CD4-positive, alpha-beta T cell (primary cell): ENCODE measurements around the gene ATPAF1. TPM values are rescaled to one million over a fixed set of nuclear protein-coding genes. Genes with fewer than 3 reads are reported as not detected.

ENCODE experiments used
- ATAC-seq: fragments of 200-7000 bp; cut with Tn5 transposase; one replicate; pipeline ENCODE4 v1.10.0; 2022; ENCODE audit warnings: mild to moderate bottlenecking; ENCODE audit not compliant: poor library complexity
- CTCF ChIA-PET: fragments of 350-600 bp; sonication (Branson Sonifier 250); formaldehyde crosslinking; loops from one replicate; lab custom pipeline; 2021; ENCODE audit warnings: antibody characterized with exemption, inconsistent platforms; lab: Charles Lee
- POLR2A ChIA-PET: fragments of 350-600 bp; sonication (Branson Sonifier 250); formaldehyde crosslinking; loops from one replicate; lab custom pipeline; 2021; ENCODE audit warnings: antibody characterized with exemption, inconsistent platforms; lab: Charles Lee
- DNase-seq, 14 experiments: peaks; one replicate each; pipeline ENCODE4 v3.0.0-alpha.2; 2013 to 2020; ENCODE audit warnings: mixed read lengths in 2 of 14
- H3K27ac ChIP-seq, 2 donors: one replicate each; pipeline versions ENCODE4 v1.5.1 to v1.7.0; 2013; ENCODE audit warnings: low read length in 2 of 2, low read depth in 1 of 2, mild to moderate bottlenecking in 1 of 2
- H3K27me3 ChIP-seq, 2 experiments: 1 replicate in 1 of 2; 2 replicates in 1 of 2; pipeline versions ENCODE4 v1.6.1 to v1.7.0; 2013; ENCODE audit warnings: low read length in 2 of 2, control low read depth in 1 of 2, mild to moderate bottlenecking in 1 of 2, moderate library complexity in 1 of 2; ENCODE audit not compliant: insufficient read depth in 2 of 2, control insufficient read depth in 1 of 2
- H3K36me3 ChIP-seq: one replicate; pipeline ENCODE4 v1.6.1; 2013; ENCODE audit warnings: low read length, control low read depth; ENCODE audit not compliant: insufficient read depth
- H3K4me1 ChIP-seq: one replicate; pipeline ENCODE4 v1.6.1; 2013; ENCODE audit warnings: low read length, control low read depth; ENCODE audit not compliant: insufficient read depth
- H3K4me3 ChIP-seq: one replicate; pipeline ENCODE4 v1.5.1; 2013; ENCODE audit warnings: mild to moderate bottlenecking, low read length, moderate library complexity
- H3K9me3 ChIP-seq, 2 experiments: 1 replicate in 1 of 2; 2 replicates in 1 of 2; pipeline versions ENCODE4 v1.6.1 to v1.7.0; 2013; ENCODE audit warnings: low read length in 2 of 2, mild to moderate bottlenecking in 2 of 2, control low read depth in 1 of 2, moderate library complexity in 1 of 2; ENCODE audit not compliant: control insufficient read depth in 1 of 2, insufficient read depth in 1 of 2
- H3K27ac Mint-ChIP-seq: one replicate; pipeline ENCODE4 v1.8.0; 2020; ENCODE audit warnings: mixed read lengths
- H3K27me3 Mint-ChIP-seq: one replicate; pipeline ENCODE4 v1.8.0; 2021; ENCODE audit warnings: mixed read lengths
- H3K36me3 Mint-ChIP-seq: one replicate; pipeline ENCODE4 v1.8.0; 2021; ENCODE audit warnings: low read depth, mixed read lengths
- H3K4me1 Mint-ChIP-seq: one replicate; pipeline ENCODE4 v1.8.0; 2021; ENCODE audit warnings: low read depth, mixed read lengths
- H3K4me3 Mint-ChIP-seq: one replicate; pipeline ENCODE4 v1.8.0; 2020; ENCODE audit warnings: mild to moderate bottlenecking, mixed read lengths
- H3K9me3 Mint-ChIP-seq: one replicate; pipeline ENCODE4 v1.8.0; 2020; ENCODE audit warnings: mixed read lengths
- CTCF ChIP-seq: fragments of 200-600 bp; IDR thresholded peaks from one replicate; pipeline ENCODE4 v1.8.0; 2022; ENCODE audit warnings: antibody characterized with exemption, mild to moderate bottlenecking
- intact Hi-C, 2 experiments: fragments of 100-400 bp; cut with DNase I in 1 of 2; cut with micrococcal nuclease in 1 of 2; formaldehyde crosslinking; loops; one replicate each; pipeline versions ENCODE4 v1.15.1 to v1.9.0; 2023 to 2025; cut with DNase I, micrococcal nuclease
- total RNA-seq, 174 experiments: library from RNA in 2 of 174; stranded (reverse) in 2 of 174; gene quantifications; one replicate each; pipeline ENCODE4 v1.2.3 and lab custom pipeline; 2021 to 2026

Gene ATPAF1
- total RNA-seq, 2 experiments from 2014 or later = 10.1 to 12.4 TPM

- TF ChIP-seq CTCF = no peak
- no peaks in the 10 kb centered on the region for H3K27me3 Mint-ChIP-seq
- CTCF ChIA-PET = no interaction called here
- intact Hi-C loops = no loop called here
- H3K36me3 Mint-ChIP-seq = peaks cover 65% of the 10 kb centered on the region
- peaks cover 42% of the 10 kb centered on the region for H3K4me1 Mint-ChIP-seq
- peaks cover 16% of the 10 kb centered on the region for H3K4me1 ChIP-seq
- H3K9me3 ChIP-seq = no peaks in the 10 kb centered on the region
- no peak overlapping the region for H3K27ac ChIP-seq
- POLR2A ChIA-PET = interaction anchor here (1.0 kb wide), 1 partner anchor 18 kb away, joined by 3 read pairs; no protein-coding TSS in a partner anchor
- H3K4me3 Mint-ChIP-seq = no peak overlapping the region
- no peak overlapping the region for H3K4me3 ChIP-seq
- H3K36me3 ChIP-seq = peaks cover 49% of the 10 kb centered on the region
- ATAC-seq (no peak), DNase-seq (no peak)
- H3K27ac Mint-ChIP-seq = no peak overlapping the region
- H3K27me3 ChIP-seq = no peaks in the 10 kb centered on the region
- no peaks in the 10 kb centered on the region for H3K9me3 Mint-ChIP-seq
Observed at GRCh38 chr1:46592823-46593222, 75.3 kb downstream of the ATPAF1 start.

GRCh38 chr1:46589529-46589928 is 78.6 kb downstream of the ATPAF1 start:
- ChIA-PET CTCF (interaction anchor here (1.6 kb wide), 1 partner anchor 9 kb away, joined by 3 read pairs; no protein-coding TSS in a partner anchor), POLR2A (no interaction called here)
- Mint-ChIP-seq H3K4me1 (peaks cover 15% of the 10 kb centered on the region), H3K36me3 (peaks cover 82% of the 10 kb centered on the region), H3K4me3 (no peak overlapping the region), H3K27ac (no peak overlapping the region), H3K9me3 (no peaks in the 10 kb centered on the region), H3K27me3 (no peaks in the 10 kb centered on the region)
- no peak for DNase-seq
- no peak for ATAC-seq
- TF ChIP-seq CTCF = no peak
- Histone ChIP-seq H3K4me1 (peaks cover 2% of the 10 kb centered on the region), H3K9me3 (no peaks in the 10 kb centered on the region), H3K27me3 (no peaks in the 10 kb centered on the region), H3K27ac (no peak overlapping the region), H3K36me3 (peaks cover 70% of the 10 kb centered on the region), H3K4me3 (no peak overlapping the region)
- intact Hi-C loops = no loop called here

- no peaks in the 10 kb centered on the region for H3K9me3 Mint-ChIP-seq
- CTCF ChIA-PET = interaction anchor here (0.7 kb wide), 1 partner anchor 20 kb away, joined by 3 read pairs; no protein-coding TSS in a partner anchor
- Histone ChIP-seq H3K9me3 (no peaks in the 10 kb centered on the region), H3K27me3 (no peaks in the 10 kb centered on the region), H3K4me3 (no peak overlapping the region), H3K4me1 (peaks cover 11% of the 10 kb centered on the region), H3K36me3 (peaks cover 75% of the 10 kb centered on the region), H3K27ac (no peak overlapping the region)
- POLR2A ChIA-PET = no interaction called here
- intact Hi-C loops = no loop called here
- H3K27ac Mint-ChIP-seq = no peak overlapping the region
- ATAC-seq = no peak
- DNase-seq = peak in 1 of 14 experiments; percentile 17
- H3K36me3 Mint-ChIP-seq = peaks cover 84% of the 10 kb centered on the region
- no peaks in the 10 kb centered on the region for H3K27me3 Mint-ChIP-seq
- TF ChIP-seq CTCF = no peak
- H3K4me3 Mint-ChIP-seq = no peak overlapping the region
- peaks cover 14% of the 10 kb centered on the region for H3K4me1 Mint-ChIP-seq
Observed at GRCh38 chr1:46587069-46587468, 81.1 kb downstream of the ATPAF1 start.
